Spinal cord (tissue), 10 donors: ENCODE data around the gene KLKB1. TPM values are rescaled to one million over a fixed set of nuclear protein-coding genes. Genes with fewer than 3 reads are reported as not detected.
A peak's percentile ranks its signal among the peaks of the same experiment; 100 is the strongest.
"Not testable (repeated sequence)": the region's sequence is repeated elsewhere in the genome, so short reads cannot be mapped to it uniquely, and the experiment has no call there.

Experiments used
- DNase-seq, 6 donors: peaks; one replicate each; pipeline versions ENCODE4 v3.0.0 to v3.0.0-alpha.2; 2013 to 2015; ENCODE audit warnings: low spot score in 6 of 6, low read depth in 4 of 6
- H3K27ac ChIP-seq: one replicate; pipeline ENCODE4 v1.5.1; 2013; ENCODE audit warnings: low read depth, low read length, control low read depth
- H3K27me3 ChIP-seq: one replicate; pipeline ENCODE4 v1.6.1; 2013; ENCODE audit warnings: low read length; ENCODE audit not compliant: control insufficient read depth, insufficient read depth
- H3K36me3 ChIP-seq: one replicate; pipeline ENCODE4 v1.6.1; 2013; ENCODE audit warnings: low read length; ENCODE audit not compliant: control insufficient read depth, insufficient read depth
- H3K4me1 ChIP-seq: one replicate; pipeline ENCODE4 v1.6.1; 2013; ENCODE audit warnings: low read length; ENCODE audit not compliant: control insufficient read depth, insufficient read depth
- H3K4me3 ChIP-seq: one replicate; pipeline ENCODE4 v1.5.1; 2013; ENCODE audit warnings: low read depth, low read length, control low read depth
- H3K9me3 ChIP-seq: one replicate; pipeline ENCODE4 v1.6.1; 2013; ENCODE audit warnings: low read length; ENCODE audit not compliant: control insufficient read depth, insufficient read depth
- WGBS: methylation state at CpG from one replicate; pipeline ENCODE4 v1.1.5; 2013; ENCODE audit warnings: missing lambda C conversion rate; ENCODE audit not compliant: insufficient coverage; 5-methylcytosine and 5-hydroxymethylcytosine counted together
- polyA plus RNA-seq, 2 donors: library from polyadenylated mRNA; unstranded; fragments of 120-200 nt; gene quantifications; one replicate each; pipeline ENCODE4 v1.2.1, GENCODE V29; 2013; ENCODE audit not compliant: insufficient read length in 2 of 2
- total RNA-seq, 2 donors: library from RNA; depleted of rRNA in 1 of 2; stranded (reverse); fragments of 120-200 nt in 1 of 2; fragments of >200 nt in 1 of 2; gene quantifications; one replicate each; pipeline versions ENCODE4 v1.2.3 to v1.2.4, GENCODE V29; 2013 to 2014
- donor health status: healthy.

The KLKB1 gene
- total and polyA plus RNA-seq, 4 donors: 0.90 to 23.7 (median 4.6) TPM

DNA sequence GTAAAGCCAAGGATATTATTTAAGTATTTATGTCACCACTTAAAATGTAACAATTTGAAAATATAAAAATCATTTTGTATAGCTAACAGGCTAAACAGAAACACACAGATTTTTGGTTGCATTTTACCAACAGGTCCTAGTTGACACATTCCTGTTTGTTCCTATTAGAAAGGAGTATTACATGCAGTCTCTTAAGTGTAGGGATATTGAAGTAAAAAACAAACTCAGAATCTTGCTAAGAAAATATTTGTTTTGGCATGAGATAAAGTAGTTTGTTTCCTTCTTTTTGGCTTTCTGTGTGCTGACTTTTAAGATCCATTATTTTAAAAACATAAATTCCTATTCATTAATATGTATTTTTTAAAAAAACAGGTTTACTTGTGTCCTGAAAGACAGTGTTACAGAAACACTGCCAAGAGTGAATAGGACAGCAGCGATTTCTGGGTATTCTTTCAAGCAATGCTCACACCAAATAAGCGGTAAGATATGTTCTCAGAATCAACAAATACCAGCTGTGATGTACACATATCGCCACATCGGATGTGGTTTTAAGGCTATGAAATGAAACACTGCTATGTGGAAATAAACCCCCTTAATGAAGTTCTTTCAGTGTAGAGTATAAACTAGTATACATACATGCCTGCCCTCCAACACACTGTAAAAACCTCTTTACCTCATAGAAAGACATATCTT is 45.5 kb downstream of the KLKB1 start:
- DNase-seq: no peak
- WGBS: no CpG with 5 or more reads among the region's 4 CpGs
- H3K9me3 ChIP-seq: no peaks in the 10 kb centered on the region
- H3K4me1 ChIP-seq: no peaks in the 10 kb centered on the region
- H3K27me3 ChIP-seq: no peaks in the 10 kb centered on the region
- H3K36me3 ChIP-seq: no peaks in the 10 kb centered on the region
- no peak overlapping the region for H3K4me3 ChIP-seq
- no peak overlapping the region for H3K27ac ChIP-seq

DNA sequence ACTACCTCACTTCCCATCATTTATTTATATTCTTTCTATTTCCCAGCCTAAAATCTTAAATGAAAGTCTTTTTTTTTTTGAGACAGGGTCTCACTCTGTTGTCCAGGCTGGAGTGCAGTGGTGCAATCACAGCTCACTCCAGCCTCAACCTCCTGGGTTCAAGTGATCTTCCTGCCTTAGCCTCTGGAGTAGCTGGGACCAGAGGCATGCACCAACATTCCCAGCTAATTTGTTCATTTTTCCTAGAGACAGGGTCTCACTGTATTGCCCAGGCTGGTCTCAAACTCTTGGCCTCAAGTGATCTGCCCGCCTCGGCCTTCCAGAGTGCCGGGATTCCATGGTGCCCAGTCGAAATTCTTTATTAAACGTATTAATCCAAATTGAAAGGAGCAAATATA is 46.1 kb downstream of the KLKB1 start:
- not testable (repeated sequence) for H3K27me3 ChIP-seq, H3K9me3 ChIP-seq, H3K4me1 ChIP-seq, H3K27ac ChIP-seq, H3K36me3 ChIP-seq, DNase-seq, H3K4me3 ChIP-seq
- WGBS: 94% methylated on average over 5 of the region's 5 CpGs

DNA sequence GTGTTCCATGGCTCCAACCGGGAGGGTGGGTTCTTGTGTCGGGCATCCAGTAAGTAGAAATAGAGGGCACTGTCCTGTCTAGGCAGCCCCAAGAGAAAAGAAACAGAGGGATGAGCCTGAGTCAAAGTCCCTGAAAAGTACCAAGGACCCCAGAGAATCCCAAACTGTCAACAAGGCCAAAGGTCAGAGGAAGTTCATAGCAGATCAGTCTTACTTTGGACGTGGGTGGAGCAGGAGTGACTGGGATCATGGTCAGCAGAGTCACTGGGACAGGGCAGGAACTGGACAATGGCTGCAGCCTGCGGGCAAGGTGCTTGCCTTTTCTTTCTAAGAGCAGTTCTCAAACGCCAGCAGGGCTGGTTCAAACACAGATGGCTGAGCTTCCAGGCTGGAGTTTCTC is 56.0 kb downstream of the KLKB1 start:
- no peak for DNase-seq
- WGBS: 85% methylated on average over 3 of the region's 5 CpGs
- no peaks in the 10 kb centered on the region for H3K27me3 ChIP-seq
- no peak overlapping the region for H3K27ac ChIP-seq
- H3K36me3 ChIP-seq: no peaks in the 10 kb centered on the region
- no peaks in the 10 kb centered on the region for H3K4me1 ChIP-seq
- H3K4me3 ChIP-seq: no peak overlapping the region
- H3K9me3 ChIP-seq: no peaks in the 10 kb centered on the region

DNA sequence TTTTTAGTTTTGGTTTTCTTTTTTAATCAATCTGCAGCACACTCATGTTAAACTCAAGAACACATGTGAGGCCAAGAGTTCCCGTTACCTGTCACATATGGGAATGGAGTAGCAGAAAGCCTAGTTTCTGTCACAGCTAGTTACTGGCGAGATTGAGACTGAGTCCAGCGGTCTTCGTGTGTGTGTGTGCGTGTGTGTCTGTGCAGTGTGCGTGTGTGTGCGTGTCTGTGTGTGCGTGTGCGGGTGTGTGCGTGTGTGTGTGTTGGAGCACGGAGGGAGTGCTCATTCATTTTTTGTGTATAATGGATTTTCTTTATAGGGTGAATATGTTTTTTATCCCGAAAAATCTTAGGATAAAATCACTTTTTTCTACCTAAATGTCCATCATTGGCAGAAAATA is 57.8 kb downstream of the KLKB1 start:
- no peaks in the 10 kb centered on the region for H3K36me3 ChIP-seq
- H3K27me3 ChIP-seq: no peaks in the 10 kb centered on the region
- no peak for DNase-seq
- H3K27ac ChIP-seq: no peak overlapping the region
- no peak overlapping the region for H3K4me3 ChIP-seq
- no peaks in the 10 kb centered on the region for H3K9me3 ChIP-seq
- WGBS: 100% methylated on average over 6 of the region's 12 CpGs
- no peaks in the 10 kb centered on the region for H3K4me1 ChIP-seq

DNA sequence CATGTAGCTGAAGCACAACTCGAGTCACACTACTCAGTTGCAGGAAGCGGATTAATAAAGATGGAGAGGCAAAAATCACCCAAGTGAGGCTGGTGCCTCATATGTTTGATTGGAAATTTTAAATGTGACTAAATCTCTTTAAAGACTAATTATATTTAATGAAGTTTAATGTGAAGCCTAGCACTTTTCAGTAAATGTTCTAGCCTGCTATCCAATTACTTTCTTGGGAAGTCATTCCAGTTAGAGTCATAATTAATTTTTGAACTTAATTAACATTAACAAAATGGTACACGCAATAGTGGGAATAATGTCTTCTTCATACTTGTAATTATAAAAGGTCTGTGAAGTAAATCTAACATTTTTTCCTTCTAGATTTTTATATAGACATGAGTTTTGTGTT is 59.3 kb downstream of the KLKB1 start:
- peak in 1 of 6 donors; percentile 84 for DNase-seq
- WGBS: 60% methylated on average over 1 of the region's 3 CpGs

DNA sequence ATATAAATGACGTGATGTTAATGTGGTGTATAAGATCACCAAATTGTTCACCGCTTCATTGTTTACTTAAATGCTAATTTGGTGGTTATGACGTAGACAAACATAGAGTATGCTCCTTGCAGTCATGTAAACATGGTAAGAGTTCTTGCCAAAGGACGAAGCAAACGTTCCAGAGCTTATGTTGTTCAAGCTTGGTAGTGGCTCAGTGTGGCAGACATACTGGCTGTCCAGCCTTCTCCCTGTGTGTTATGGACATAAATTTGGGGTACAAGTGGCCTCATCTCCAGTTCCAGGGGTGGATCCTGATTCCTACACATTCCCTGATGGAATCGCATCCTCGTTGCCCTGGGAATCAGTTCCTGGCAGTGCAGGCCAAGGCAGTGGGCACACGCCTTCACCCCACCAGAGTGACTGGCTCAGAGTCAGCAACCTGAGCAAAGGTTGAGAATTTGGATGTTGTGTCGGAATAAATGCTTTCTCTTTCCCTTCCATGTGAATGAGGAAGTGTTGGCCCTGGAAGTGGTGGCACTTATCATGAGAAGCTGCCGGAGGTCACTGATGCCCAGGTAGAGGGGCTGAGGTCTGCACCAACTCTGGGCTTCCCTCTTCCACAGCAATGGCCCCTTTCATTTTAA is 64.1 kb downstream of the KLKB1 start:
- no peak for DNase-seq
- Histone ChIP-seq H3K9me3 (no peaks in the 10 kb centered on the region), H3K4me1 (no peaks in the 10 kb centered on the region), H3K4me3 (no peak overlapping the region), H3K36me3 (no peaks in the 10 kb centered on the region), H3K27ac (no peak overlapping the region), H3K27me3 (no peaks in the 10 kb centered on the region)
- 94% methylated on average over 8 of the region's 10 CpGs for WGBS

More for the DNA sequence above, 59.3 kb downstream of the KLKB1 start:
- Histone ChIP-seq H3K36me3 (no peaks in the 10 kb centered on the region), H3K27ac (no peak overlapping the region), H3K27me3 (no peaks in the 10 kb centered on the region), H3K4me1 (no peaks in the 10 kb centered on the region), H3K9me3 (no peaks in the 10 kb centered on the region), H3K4me3 (no peak overlapping the region)

DNA sequence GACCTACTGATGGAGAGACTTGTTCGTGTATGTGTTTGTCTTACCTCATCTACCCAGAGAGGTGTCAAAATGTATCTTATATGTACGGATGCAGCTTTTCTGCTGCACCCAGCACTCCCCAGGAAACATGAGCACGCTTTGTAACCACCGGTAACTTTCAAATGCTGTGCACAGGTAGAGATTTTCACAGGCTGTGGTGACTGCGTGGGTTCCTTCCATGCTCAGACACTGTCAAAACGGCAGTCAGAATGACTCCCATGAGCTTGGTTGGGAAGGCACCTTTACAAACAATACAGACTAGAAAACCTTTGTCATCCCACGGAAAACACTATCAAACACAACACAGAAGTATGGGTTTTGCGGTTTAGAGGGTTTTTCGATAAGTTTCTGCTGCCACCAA is 66.9 kb downstream of the KLKB1 start:
- Histone ChIP-seq H3K36me3 (no peaks in the 10 kb centered on the region), H3K4me1 (peaks cover 8% of the 10 kb centered on the region), H3K27me3 (peaks cover 8% of the 10 kb centered on the region), H3K4me3 (no peak overlapping the region), H3K27ac (no peak overlapping the region), H3K9me3 (no peaks in the 10 kb centered on the region)
- 74% methylated on average over 3 of the region's 9 CpGs for WGBS
- DNase-seq: no peak

DNA sequence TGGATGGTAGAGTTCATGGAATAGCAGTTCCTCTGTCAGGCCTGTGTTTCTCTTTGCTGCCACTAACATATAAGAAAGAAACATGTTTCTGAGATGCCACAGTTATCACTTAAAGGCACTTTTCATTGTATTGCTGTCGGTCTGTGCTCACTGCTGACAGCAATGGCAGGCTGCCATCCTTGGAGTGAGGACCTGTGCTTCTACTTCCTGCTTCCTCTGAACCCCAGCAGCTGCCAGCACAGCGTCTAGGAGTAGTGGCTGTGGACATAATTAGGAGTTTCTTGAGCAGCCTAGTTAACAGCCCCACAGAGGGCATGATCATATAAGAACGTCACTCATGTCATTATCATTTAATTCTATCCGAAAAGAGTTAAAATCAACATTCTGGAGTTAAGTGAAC is 69.2 kb downstream of the KLKB1 start:
- Histone ChIP-seq H3K4me3 (no peak overlapping the region), H3K27me3 (peaks cover 8% of the 10 kb centered on the region), H3K27ac (no peak overlapping the region), H3K4me1 (peaks cover 8% of the 10 kb centered on the region), H3K36me3 (no peaks in the 10 kb centered on the region), H3K9me3 (no peaks in the 10 kb centered on the region)
- no CpG with 5 or more reads among the region's 4 CpGs for WGBS
- no peak for DNase-seq

DNA sequence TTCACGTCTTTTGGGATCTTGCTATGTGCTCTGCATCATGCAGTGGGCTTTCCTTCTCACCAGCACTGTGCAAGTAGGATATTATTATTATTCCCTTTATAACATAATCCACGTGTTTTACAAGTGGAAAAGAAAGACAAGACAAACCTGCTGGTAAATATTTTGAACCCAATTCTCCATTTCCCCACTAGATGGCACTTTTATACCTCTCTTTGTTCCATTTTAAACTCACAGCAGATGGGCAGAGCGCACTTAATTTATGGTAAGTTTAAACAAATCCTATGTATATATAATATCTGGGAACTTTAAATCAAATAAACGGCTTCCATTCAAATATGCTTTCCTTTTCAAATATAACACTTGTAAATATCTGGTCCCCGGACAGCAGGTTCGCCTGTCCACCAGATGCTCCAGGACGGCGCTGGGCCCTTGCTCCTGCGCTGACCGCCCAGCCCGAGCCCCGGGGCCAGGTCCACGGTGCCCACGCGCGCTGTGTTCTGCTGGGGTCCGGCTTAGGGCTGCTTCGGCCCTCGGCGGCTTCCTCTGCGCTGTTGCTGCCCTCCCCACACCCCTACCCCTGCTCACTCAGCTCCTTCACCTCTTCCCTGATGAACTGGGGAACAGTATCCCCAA is 69.8 kb downstream of the KLKB1 start:
- H3K36me3 ChIP-seq: no peaks in the 10 kb centered on the region
- no peak overlapping the region for H3K4me3 ChIP-seq
- no peak overlapping the region for H3K27ac ChIP-seq
- no peaks in the 10 kb centered on the region for H3K9me3 ChIP-seq
- H3K27me3 ChIP-seq: peaks cover 8% of the 10 kb centered on the region
- peak; percentile 54 to 95 (median 66) for DNase-seq
- H3K4me1 ChIP-seq: peaks cover 8% of the 10 kb centered on the region
- WGBS: 65% methylated on average over 14 of the region's 21 CpGs
